ENCODE results near the gene NDUFAF8. TPM values are rescaled to one million over a fixed set of nuclear protein-coding genes. Genes with fewer than 3 reads are reported as not detected.

The NDUFAF8 gene
- total RNA-seq = 47.0 and 56.8 TPM in 2 replicates

GRCh38 chr17:81238815-81239713 is at the start of gene NDUFAF8, which contains the start of gene TEPSIN:
Gene NDUFAF8, plus strand, starts transcription at chr17:81239318. Its CDS starts 46 bp downstream, at chr17:81239364.
Gene TEPSIN, minus strand, starts transcription at chr17:81239055. Its CDS starts 22 bp downstream, at chr17:81239033.

GRCh38 chr17:81222906-81223761 is 16.0 kb upstream of the NDUFAF8 start, which contains the start of gene CEP131:
Gene CEP131, minus strand, starts transcription at chr17:81222965. Its CDS starts 2,909 bp downstream, at chr17:81220056.

Other genes with a start within 250 kb of the NDUFAF8 start
- gene CHMP6, start 247.5 kb upstream of the NDUFAF8 start, total RNA-seq = 22.5 and 24.1 TPM in 2 replicates
- 18.6 and 18.8 TPM in 2 replicates for gene BAIAP2, start 204.2 kb upstream of the NDUFAF8 start, total RNA-seq
- not detected in 2 replicates for gene PVALEF, start 73.8 kb upstream of the NDUFAF8 start, total RNA-seq
- 0.15 and 0.17 TPM in 2 replicates for gene AATK, start 73.1 kb upstream of the NDUFAF8 start, total RNA-seq
- gene CEP131, start 16.4 kb upstream of the NDUFAF8 start, total RNA-seq = 11.9 and 14.1 TPM in 2 replicates
- gene TEPSIN, start 263 bp upstream of the NDUFAF8 start, total RNA-seq = 13.7 and 16.0 TPM in 2 replicates
- 52.9 and 58.0 TPM in 2 replicates for gene SLC38A10, start 56.0 kb downstream of the NDUFAF8 start, total RNA-seq
- gene BAHCC1, start 156.1 kb downstream of the NDUFAF8 start, total RNA-seq = 8.3 and 8.4 TPM in 2 replicates

Measured in bronchus fibroblast of lung (primary cell).